ENCODE results near the gene EVX2.

EVX2 gene

GRCh38 chr2:176101842-176102241, 18.1 kb upstream of the EVX2 start:
- TF ChIP-seq CTCF (IDR thresholded peaks at IDR 0.05; ENCODE audit: insufficient read depth, low read depth, low read length, missing control alignments), result no peak
- DNase-seq (ENCODE audit: low read depth), result no peak
- no peak overlapping the region for H3K4me3 ChIP-seq (ENCODE audit: low read depth, low read length)

GRCh38 chr2:176101216-176101830, 17.6 kb upstream of the EVX2 start:
- no peak for TF ChIP-seq CTCF (IDR thresholded peaks at IDR 0.05; ENCODE audit: insufficient read depth, low read depth, low read length, missing control alignments)
- DNase-seq (ENCODE audit: low read depth), result no peak
- H3K4me3 ChIP-seq (ENCODE audit: low read depth, low read length), result no peak overlapping the region

GRCh38 chr2:176100547-176101140, 16.9 kb upstream of the EVX2 start:
- no peak for TF ChIP-seq CTCF (IDR thresholded peaks at IDR 0.05; ENCODE audit: insufficient read depth, low read depth, low read length, missing control alignments)
- DNase-seq (ENCODE audit: low read depth), result no peak

GRCh38 chr2:176099728-176100546, 16.2 kb upstream of the EVX2 start, which contains the start of gene HOXD12:
TSS of gene HOXD12 (plus strand) at chr2:176099795. CDS start at chr2:176099802, 7 bp downstream.
- no peak for TF ChIP-seq CTCF (IDR thresholded peaks at IDR 0.05; ENCODE audit: insufficient read depth, low read depth, low read length, missing control alignments)
- no peak within 1 kb of the TSS for H3K4me3 ChIP-seq (ENCODE audit: low read depth, low read length)
- no peak for DNase-seq (ENCODE audit: low read depth)

More at GRCh38 chr2:176100547-176101140, 16.9 kb upstream of the EVX2 start:
- H3K4me3 ChIP-seq (ENCODE audit: low read depth, low read length), result no peak overlapping the region

GRCh38 chr2:176099159-176099727, 15.5 kb upstream of the EVX2 start:
- no peak for TF ChIP-seq CTCF (IDR thresholded peaks at IDR 0.05; ENCODE audit: insufficient read depth, low read depth, low read length, missing control alignments)
- no peak overlapping the region for H3K4me3 ChIP-seq (ENCODE audit: low read depth, low read length)
- no peak for DNase-seq (ENCODE audit: low read depth)

GRCh38 chr2:176098366-176099158, 14.8 kb upstream of the EVX2 start:
- TF ChIP-seq CTCF (IDR thresholded peaks at IDR 0.05; ENCODE audit: insufficient read depth, low read depth, low read length, missing control alignments), result no peak

More at GRCh38 chr2:176098366-176099158, 14.8 kb upstream of the EVX2 start:
- H3K4me3 ChIP-seq (ENCODE audit: low read depth, low read length), result no peak overlapping the region
- no peak for DNase-seq (ENCODE audit: low read depth)
